HepG2 (cell line): Measurements from ENCODE around the gene CDT1. TPM values are rescaled to one million over a fixed set of nuclear protein-coding genes. Genes with fewer than 3 reads are reported as not detected.

Experiments used
- ATAC-seq: fragments of 200-7000 bp; cut with Tn5 transposase; 3 replicates; pipeline ENCODE4 v1.9.1; 2020; ENCODE audit warnings: mild to moderate bottlenecking, moderate library complexity
- BruUV-seq: library from RNA; stranded (reverse); fragments of 400-500 nt; replicated peaks from 2 replicates; lab custom pipeline; 2021; lab: Mats Ljungman, UMichigan
- CTCF ChIA-PET: fragments of 300-600 bp; formaldehyde crosslinking; extraction: SDS; loops from one replicate; lab custom pipeline; 2021; ENCODE audit warnings: low total read pairs, inconsistent platforms, low intra/inter-chr PET ratio; lab: Yijun Ruan, JAX
- POLR2A ChIA-PET: fragments of 350-600 bp; sonication (Branson Sonifier 250); formaldehyde crosslinking; loops from one replicate; lab custom pipeline; 2020; ENCODE audit warnings: antibody characterized with exemption, inconsistent platforms; lab: Yijun Ruan, JAX
- DNase-seq: peaks from one replicate; pipeline ENCODE4 v3.0.0-alpha.2; 2015; ENCODE audit warnings: low spot score
- FAIRE-seq: peaks from 3 replicates; lab custom pipeline; 2011; peaks lifted over from hg19 to GRCh38; lab: Jason Lieb, UNC
- H2AFZ ChIP-seq: one replicate; pipeline ENCODE4 v1.6.1; 2011; ENCODE audit warnings: low read length, inconsistent platforms
- H3K27ac ChIP-seq: fragments of 300-600 bp; 3 replicates; pipeline ENCODE4 v1.8.0; 2011; ENCODE audit warnings: mixed run types, mild to moderate bottlenecking, mixed read lengths, low read length, inconsistent platforms; ENCODE audit not compliant: insufficient read depth; ENCODE audit errors: extremely low read length
- H3K27me3 ChIP-seq, 2 experiments: fragments of 200-600 bp in 1 of 2; 2 replicates in 1 of 2; 3 replicates in 1 of 2; pipeline versions ENCODE4 v1.6.0 to v1.8.0; 2011; ENCODE audit warnings: low read length in 2 of 2, mild to moderate bottlenecking in 2 of 2, moderate library complexity in 2 of 2, inconsistent platforms in 1 of 2; ENCODE audit not compliant: insufficient read depth in 2 of 2, control insufficient read depth in 1 of 2
- H3K36me3 ChIP-seq, 2 experiments: fragments of 200-600 bp in 1 of 2; replicated peaks in 1 of 2; 2 replicates in 1 of 2; 3 replicates in 1 of 2; pipeline versions ENCODE4 v1.5.1 to v1.8.0; 2011; ENCODE audit warnings: low read length in 2 of 2, inconsistent platforms in 1 of 2; ENCODE audit not compliant: insufficient read depth in 2 of 2, control insufficient read depth in 1 of 2
- H3K4me1 ChIP-seq: 2 replicates; pipeline ENCODE4 v1.5.1; 2012; ENCODE audit warnings: low read length, inconsistent platforms; ENCODE audit not compliant: insufficient read depth
- H3K4me2 ChIP-seq: 2 replicates; pipeline ENCODE4 v1.6.0; 2011; ENCODE audit warnings: low read depth, low read length, inconsistent platforms
- H3K4me3 ChIP-seq, 3 experiments: fragments of 200-600 bp in 1 of 3; sonication (generic), shearing (Covaris generic) in 1 of 3; replicated peaks in 1 of 3; 2 replicates each; pipeline ENCODE4 v1.5.1; 2011 to 2016; ENCODE audit warnings: low read length in 3 of 3, inconsistent platforms in 2 of 3, low read depth in 2 of 3, mild to moderate bottlenecking in 2 of 3, control low read depth in 1 of 3, mixed read lengths in 1 of 3; ENCODE audit not compliant: insufficient read depth in 1 of 3
- H3K79me2 ChIP-seq: one replicate; pipeline ENCODE4 v1.6.1; 2011; ENCODE audit warnings: low read length, inconsistent platforms; ENCODE audit not compliant: insufficient read depth
- H3K9ac ChIP-seq: 2 replicates; pipeline ENCODE4 v1.6.0; 2011; ENCODE audit warnings: mild to moderate bottlenecking, low read depth, low read length, inconsistent platforms; ENCODE audit not compliant: insufficient read depth
- H3K9me3 ChIP-seq: 2 replicates; pipeline ENCODE4 v1.5.1; 2012; ENCODE audit warnings: mild to moderate bottlenecking, low read length
- H4K20me1 ChIP-seq: 2 replicates; pipeline ENCODE4 v1.6.0; 2011; ENCODE audit warnings: inconsistent platforms, mild to moderate bottlenecking, low read length, moderate library complexity; ENCODE audit not compliant: insufficient read depth
- AGO2 ChIP-seq: fragments of 200-400 bp; formaldehyde crosslinking; optimal IDR thresholded peaks from 2 replicates; pipeline ENCODE3; 2017; ENCODE audit warnings: mild to moderate bottlenecking, low read depth, low read length, moderate library complexity
- FOSL1 ChIP-seq: sonication (generic); formaldehyde crosslinking; IDR thresholded peaks from 2 replicates; pipeline ENCODE4 v1.9.0; 2021; ENCODE audit warnings: missing genetic modification reagents, borderline replicate concordance
- ZNF232 ChIP-seq: sonication (generic); formaldehyde crosslinking; IDR thresholded peaks from 2 replicates; pipeline ENCODE4 v1.4.0; 2020; ENCODE audit warnings: missing genetic modification reagents, borderline replicate concordance
- ZNF468 ChIP-seq: sonication (generic); formaldehyde crosslinking; IDR thresholded peaks from 2 replicates; pipeline ENCODE4 v1.8.0; 2022; ENCODE audit warnings: mild to moderate bottlenecking, moderate library complexity, missing genetic modification reagents
- WGBS: methylation state at CpG from one replicate; pipeline ENCODE4 v1.1.6; 2017; ENCODE audit warnings: low lambda C conversion rate; 5-methylcytosine and 5-hydroxymethylcytosine counted together
- in situ Hi-C: cut with HindIII; loops from 2 replicates; pipeline ENCODE4 v1.10.0; 2017; ENCODE audit warnings: low pct_unique_long_range_greater_than_20kb; ENCODE audit not compliant: extremely low pct_ligation_motif_present
- intact Hi-C: fragments of 100-400 bp; cut with micrococcal nuclease; formaldehyde crosslinking; loops from one replicate; pipeline ENCODE4 v1.10.0; 2022; ENCODE audit not compliant: unreplicated experiment
- polyA plus RNA-seq, 8 experiments: library from polyadenylated mRNA; depleted of rRNA in 3 of 8; stranded (reverse) in 7 of 8; unstranded in 1 of 8; fragments of >200 nt; fragmentation: Illumina TruSeq in 4 of 8; extraction: Trizol in 4 of 8; gene quantifications; 2 replicates each; pipeline versions ENCODE4 v1.2.1 to v1.2.3, GENCODE V29; 2011 to 2016; ENCODE audit warnings: low read depth in 4 of 8, missing spikeins in 1 of 8, mixed read lengths in 1 of 8; ENCODE audit not compliant: insufficient read depth in 1 of 8
- total RNA-seq, 5 experiments: library from RNA; depleted of rRNA; stranded (reverse); fragments of >200 nt; fragmentation: Illumina TruSeq; extraction: Trizol; gene quantifications; 2 replicates each; pipeline ENCODE4 v1.2.3, GENCODE V29; 2016; ENCODE audit warnings: low read depth in 1 of 5
- TF ChIP-seq, protein P1 (sequence below): sonication (generic); formaldehyde crosslinking; conservative IDR thresholded peaks from 2 replicates; pipeline ENCODE4 v1.4.0; 2020; ENCODE audit warnings: missing genetic modification reagents

The CDT1 gene
- total and polyA plus RNA-seq, 2 of the 13 experiments (the other 11 are each of a cell fraction or from before 2014, with no cell fraction given), result 23.1 to 23.8 TPM

DNA sequence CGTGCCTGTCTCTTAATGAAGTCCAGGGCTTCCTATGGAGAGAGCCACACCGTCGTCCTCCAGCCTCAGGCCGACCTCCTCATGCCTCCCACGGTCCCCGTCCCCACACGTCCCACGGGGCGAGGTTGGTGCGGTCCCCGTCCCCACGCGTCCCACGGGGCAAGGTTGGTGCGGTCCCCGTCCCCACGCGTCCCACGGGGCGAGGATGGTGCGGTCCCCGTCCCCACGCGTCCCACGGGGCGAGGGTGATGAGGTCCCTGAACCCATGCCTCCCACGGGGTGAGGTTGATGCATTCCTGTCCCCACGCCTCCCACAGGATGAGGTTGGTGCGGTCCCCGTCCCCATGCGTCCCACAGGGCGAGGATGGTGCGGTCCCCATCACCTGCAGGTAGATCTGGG lies 32.2 kb downstream of the CDT1 start:
- no peak for DNase-seq
- in situ Hi-C loops, result no loop called here
- 90% methylated on average over 32 of the region's 33 CpGs for WGBS
- Histone ChIP-seq H3K79me2 (no peaks in the 10 kb centered on the region), H2AFZ (no peak overlapping the region), H3K27me3 (no peaks in the 10 kb centered on the region), H3K4me1 (0 out of 2 replicates have a peak, but pooled peaks cover 7% of the 10 kb centered on the region), H3K9ac (no peak overlapping the region), H3K36me3 (no peaks in the 10 kb centered on the region), H3K9me3 (no peaks in the 10 kb centered on the region), H3K4me3 (no peak overlapping the region), H4K20me1 (no peaks in the 10 kb centered on the region), H3K4me2 (no peak overlapping the region), H3K27ac (no peak overlapping the region)
- ATAC-seq, result no peak
- no peak for FAIRE-seq
- POLR2A ChIA-PET, result no interaction called here
- intact Hi-C loops, result no loop called here
- CTCF ChIA-PET, result no interaction called here
- no TSS peak for BruUV-seq
- peak; percentile 64 for TF ChIP-seq AGO2
- TF ChIP-seq, protein P1, sequence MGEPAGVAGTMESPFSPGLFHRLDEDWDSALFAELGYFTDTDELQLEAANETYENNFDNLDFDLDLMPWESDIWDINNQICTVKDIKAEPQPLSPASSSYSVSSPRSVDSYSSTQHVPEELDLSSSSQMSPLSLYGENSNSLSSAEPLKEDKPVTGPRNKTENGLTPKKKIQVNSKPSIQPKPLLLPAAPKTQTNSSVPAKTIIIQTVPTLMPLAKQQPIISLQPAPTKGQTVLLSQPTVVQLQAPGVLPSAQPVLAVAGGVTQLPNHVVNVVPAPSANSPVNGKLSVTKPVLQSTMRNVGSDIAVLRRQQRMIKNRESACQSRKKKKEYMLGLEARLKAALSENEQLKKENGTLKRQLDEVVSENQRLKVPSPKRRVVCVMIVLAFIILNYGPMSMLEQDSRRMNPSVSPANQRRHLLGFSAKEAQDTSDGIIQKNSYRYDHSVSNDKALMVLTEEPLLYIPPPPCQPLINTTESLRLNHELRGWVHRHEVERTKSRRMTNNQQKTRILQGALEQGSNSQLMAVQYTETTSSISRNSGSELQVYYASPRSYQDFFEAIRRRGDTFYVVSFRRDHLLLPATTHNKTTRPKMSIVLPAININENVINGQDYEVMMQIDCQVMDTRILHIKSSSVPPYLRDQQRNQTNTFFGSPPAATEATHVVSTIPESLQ (CRISPR knock-in tag), result no peak
- TF ChIP-seq, all 625 proteins: peak for 1

- no peaks in the 10 kb centered on the region for H3K27me3 ChIP-seq
- no peak overlapping the region for H3K4me2 ChIP-seq
- intact Hi-C loops, result no loop called here
- H3K36me3 ChIP-seq, result no peaks in the 10 kb centered on the region
- POLR2A ChIA-PET, result no interaction called here
- H3K9me3 ChIP-seq, result no peaks in the 10 kb centered on the region
- BruUV-seq, result no TSS peak
- in situ Hi-C loops, result no loop called here
- no peak for FAIRE-seq
- H3K4me3 ChIP-seq, result no peak overlapping the region
- CTCF ChIA-PET, result no interaction called here
- no peak for DNase-seq
- H3K4me1 ChIP-seq, result 0 out of 2 replicates have a peak, but pooled peaks cover 7% of the 10 kb centered on the region
- H4K20me1 ChIP-seq, result no peaks in the 10 kb centered on the region
- WGBS, result 79% methylated on average over 17 of the region's 17 CpGs
- H3K27ac ChIP-seq, result no peak overlapping the region
- no peak overlapping the region for H2AFZ ChIP-seq
- TF ChIP-seq FOSL1 (CRISPR knock-in tag) (no peak), ZNF232 (no peak), ZNF468 (CRISPR knock-in tag) (no peak)
- no peak for ATAC-seq
- H3K9ac ChIP-seq, result no peak overlapping the region
- H3K79me2 ChIP-seq, result no peaks in the 10 kb centered on the region
Observed at GRCh38 chr16:88836791-88837190, 33.2 kb downstream of the CDT1 start.
